Transverse colon (tissue), 4 donors: Measurements from ENCODE around the gene SH3BP5. TPM values are rescaled to one million over a fixed set of nuclear protein-coding genes. Genes with fewer than 3 reads are reported as not detected.

Source experiments
- DNase-seq: peaks from one replicate; pipeline ENCODE4 v3.0.0-alpha.2; 2019
- H3K27ac ChIP-seq, 4 donors: fragments of 200-600 bp; sonication (generic); 2 replicates each; pipeline ENCODE4 v1.5.1; 2016 to 2018; ENCODE audit warnings: inconsistent platforms in 4 of 4
- H3K27me3 ChIP-seq: fragments of 200-600 bp; sonication (generic); 2 replicates; pipeline ENCODE4 v1.5.1; 2017; ENCODE audit warnings: inconsistent platforms
- H3K36me3 ChIP-seq, 4 donors: fragments of 200-600 bp; sonication (generic); 2 replicates each; pipeline ENCODE4 v1.5.1; 2017 to 2019; ENCODE audit warnings: inconsistent platforms in 4 of 4
- H3K4me1 ChIP-seq, 4 donors: fragments of 200-600 bp; sonication (generic); 2 replicates each; pipeline ENCODE4 v1.5.1; 2017 to 2020; ENCODE audit warnings: inconsistent platforms in 4 of 4
- H3K4me3 ChIP-seq, 4 donors: fragments of 200-600 bp; sonication (generic); 1 replicate in 1 of 4; 2 replicates in 3 of 4; pipeline versions ENCODE4 v1.5.1 to v1.6.1; 2017 to 2019; ENCODE audit warnings: inconsistent platforms in 4 of 4
- H3K9me3 ChIP-seq, 2 donors: fragments of 200-600 bp; sonication (generic); 2 replicates each; pipeline ENCODE4 v1.5.1; 2017 to 2019; ENCODE audit warnings: inconsistent platforms in 2 of 2
- CTCF ChIP-seq, 5 experiments: fragments of 200-600 bp in 3 of 5; fragments of 450-650 bp in 2 of 5; sonication (generic) in 3 of 5; IDR thresholded peaks; 1 replicate in 2 of 5; 2 replicates in 3 of 5; pipeline ENCODE4 v1.5.1; 2016 to 2017; ENCODE audit warnings: antibody characterized with exemption in 5 of 5, inconsistent platforms in 3 of 5, mild to moderate bottlenecking in 2 of 5, moderate library complexity in 1 of 5
- EP300 ChIP-seq: sonication (generic); formaldehyde crosslinking; IDR thresholded peaks from one replicate; pipeline ENCODE4 v1.6.1; 2017; ENCODE audit warnings: antibody characterized with exemption, low read depth
- POLR2A ChIP-seq: fragments of 450-650 bp; IDR thresholded peaks from one replicate; pipeline ENCODE4 v1.6.1; 2016; ENCODE audit warnings: antibody characterized with exemption, mild to moderate bottlenecking, moderate library complexity
- POLR2AphosphoS5 ChIP-seq, 3 donors: sonication (generic); formaldehyde crosslinking; IDR thresholded peaks; one replicate each; pipeline ENCODE4 v1.6.1; 2016; ENCODE audit warnings: antibody characterized with exemption in 3 of 3
- WGBS, 2 donors: methylation state at CpG; one replicate each; pipeline ENCODE4 v1.1.5; 2018; ENCODE audit warnings: low coverage in 1 of 2; 5-methylcytosine and 5-hydroxymethylcytosine counted together
- in situ Hi-C, 4 donors: fragments of 200-750 bp; cut with MboI; loops; one replicate each; pipeline versions ENCODE4 v1.15.0 to v1.15.1; 2017; ENCODE audit warnings: low sequenced_read_pairs in 3 of 4, low pct_ligation_motif_present in 1 of 4, low pct_unique_long_range_greater_than_20kb in 1 of 4
- intact Hi-C: fragments of 100-400 bp; cut with DNase I; formaldehyde crosslinking; loops from one replicate; pipeline ENCODE4 v1.15.1; 2023; ENCODE audit warnings: low total_unique reads
- total RNA-seq, 4 donors: library from RNA; depleted of rRNA; stranded (reverse); fragments of >200 nt; gene quantifications; one replicate each; pipeline ENCODE4 v1.1.0, GENCODE V29; 2016

Gene SH3BP5
- total RNA-seq, 4 donors from 2014 or later: 7.5 to 32.4 (median 15.8) TPM

GRCh38 chr3:15315003-15315402, 17.4 kb downstream of the SH3BP5 start:
- no peaks in the 10 kb centered on the region for H3K36me3 ChIP-seq
- H3K4me3 ChIP-seq: no peak overlapping the region
- 84% methylated on average over 3 to 4 of the region's 4 CpGs for WGBS, 2 donors
- peak overlapping the region in 1 of 4 donors; percentile 24 for H3K27ac ChIP-seq
- no peak for TF ChIP-seq EP300
- TF ChIP-seq CTCF (IDR thresholded peaks at IDR 0.05): no peak
- no peak for TF ChIP-seq POLR2A
- TF ChIP-seq POLR2AphosphoS5 (IDR thresholded peaks at IDR 0.05): no peak
- intact Hi-C loops (no loop called here), in situ Hi-C loops (no loop called here)
- no peaks in the 10 kb centered on the region for H3K9me3 ChIP-seq
- no peak for DNase-seq
- H3K4me1 ChIP-seq: peaks cover 8 to 35% (median 18%) of the 10 kb centered on the region in 4 donors
- no peaks in the 10 kb centered on the region for H3K27me3 ChIP-seq

GRCh38 chr3:15314276-15314675, 18.1 kb downstream of the SH3BP5 start:
- H3K27ac ChIP-seq: peak overlapping the region in 1 of 4 donors; percentile 14
- H3K27me3 ChIP-seq: no peaks in the 10 kb centered on the region
- H3K9me3 ChIP-seq: no peaks in the 10 kb centered on the region
- no peak overlapping the region for H3K4me3 ChIP-seq
- H3K4me1 ChIP-seq: peaks cover 2 to 30% (median 13%) of the 10 kb centered on the region in 4 donors
- no peaks in the 10 kb centered on the region for H3K36me3 ChIP-seq
- in situ Hi-C loops: no loop called here
- 100% methylated on average over 1 of the region's 1 CpG; no CpG with 5 or more reads in 1 of the 2 donors for WGBS, 2 donors
- TF ChIP-seq POLR2A (no peak), CTCF (IDR thresholded peaks at IDR 0.05) (no peak), EP300 (no peak), POLR2AphosphoS5 (IDR thresholded peaks at IDR 0.05) (no peak)
- intact Hi-C loops: no loop called here
- no peak for DNase-seq

- in situ Hi-C loops: no loop called here
These were observed 18.9 kb downstream of the SH3BP5 start for GRCh38 chr3:15313461-15313860.

GRCh38 chr3:15312550-15312949, 19.8 kb downstream of the SH3BP5 start:
- H3K4me3 ChIP-seq: no peak overlapping the region
- peaks cover 0 to 22% (median 11%) of the 10 kb centered on the region in 4 donors for H3K4me1 ChIP-seq
- 0 to 69% methylated on average over 1 to 2 of the region's 2 CpGs for WGBS, 2 donors
- DNase-seq: no peak
- intact Hi-C loops: no loop called here
- H3K27me3 ChIP-seq: no peaks in the 10 kb centered on the region
- H3K27ac ChIP-seq: no peak overlapping the region
- no peaks in the 10 kb centered on the region for H3K36me3 ChIP-seq
- TF ChIP-seq POLR2AphosphoS5 (IDR thresholded peaks at IDR 0.05) (no peak), EP300 (no peak), POLR2A (no peak), CTCF (IDR thresholded peaks at IDR 0.05) (no peak)
- in situ Hi-C loops: no loop called here
- H3K9me3 ChIP-seq: no peaks in the 10 kb centered on the region

More at GRCh38 chr3:15313461-15313860, 18.9 kb downstream of the SH3BP5 start:
- Histone ChIP-seq H3K27ac (no peak overlapping the region), H3K4me1 (peaks cover 0 to 22% (median 11%) of the 10 kb centered on the region in 4 donors), H3K27me3 (no peaks in the 10 kb centered on the region), H3K36me3 (no peaks in the 10 kb centered on the region), H3K4me3 (no peak overlapping the region), H3K9me3 (no peaks in the 10 kb centered on the region)
- 72 to 90% methylated on average over 3 to 4 of the region's 4 CpGs for WGBS, 2 donors
- TF ChIP-seq CTCF (IDR thresholded peaks at IDR 0.05) (no peak), POLR2A (no peak), EP300 (no peak), POLR2AphosphoS5 (IDR thresholded peaks at IDR 0.05) (no peak)
- DNase-seq: no peak
- intact Hi-C loops: no loop called here
